ENCODE data around the gene SMTNL1.
"Not testable (repeated sequence)": the region's sequence is repeated elsewhere in the genome, so short reads cannot be mapped to it uniquely, and the experiment has no call there.

Gene SMTNL1

DNA sequence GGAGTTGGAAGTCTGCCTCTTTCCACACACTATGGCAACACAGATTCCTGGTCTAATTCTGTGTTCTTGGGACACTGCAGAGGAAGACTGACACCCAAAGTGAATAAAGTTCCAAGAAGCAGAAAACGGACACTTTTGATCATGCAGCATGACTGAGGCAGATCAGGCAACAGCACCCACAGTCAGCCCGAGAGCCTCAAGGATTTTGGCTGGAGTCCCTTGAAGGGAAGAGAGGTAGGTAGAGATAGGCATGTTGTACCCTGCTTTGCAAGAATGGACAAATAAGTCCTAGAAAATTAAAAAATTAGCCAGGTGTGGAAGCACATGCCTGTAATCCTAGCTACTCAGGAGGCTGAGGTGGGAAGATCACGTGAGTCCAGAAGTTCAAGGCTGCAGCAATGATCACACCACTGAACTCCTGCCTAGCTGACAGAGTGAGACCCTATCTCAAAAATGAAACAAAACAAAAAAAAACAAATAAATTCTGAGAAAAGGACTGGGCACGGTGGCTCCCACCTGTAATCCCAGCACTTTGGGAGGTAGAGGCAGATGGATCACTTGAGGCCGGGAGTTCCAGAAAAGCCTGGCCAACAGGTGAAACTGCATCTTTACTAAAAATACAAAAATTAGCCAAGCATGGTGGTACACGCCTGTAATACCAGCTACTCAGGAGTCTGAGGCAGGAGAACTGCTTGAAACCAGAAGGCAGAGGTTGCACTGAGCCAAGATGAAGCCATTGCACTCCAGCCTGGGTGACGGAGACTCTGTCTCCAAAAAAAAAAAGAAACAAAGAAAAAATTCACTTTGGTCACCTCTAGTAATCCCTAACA, 28.8 kb upstream of the SMTNL1 start:
- no peak for DNase-seq (ENCODE audit: low spot score)

DNA sequence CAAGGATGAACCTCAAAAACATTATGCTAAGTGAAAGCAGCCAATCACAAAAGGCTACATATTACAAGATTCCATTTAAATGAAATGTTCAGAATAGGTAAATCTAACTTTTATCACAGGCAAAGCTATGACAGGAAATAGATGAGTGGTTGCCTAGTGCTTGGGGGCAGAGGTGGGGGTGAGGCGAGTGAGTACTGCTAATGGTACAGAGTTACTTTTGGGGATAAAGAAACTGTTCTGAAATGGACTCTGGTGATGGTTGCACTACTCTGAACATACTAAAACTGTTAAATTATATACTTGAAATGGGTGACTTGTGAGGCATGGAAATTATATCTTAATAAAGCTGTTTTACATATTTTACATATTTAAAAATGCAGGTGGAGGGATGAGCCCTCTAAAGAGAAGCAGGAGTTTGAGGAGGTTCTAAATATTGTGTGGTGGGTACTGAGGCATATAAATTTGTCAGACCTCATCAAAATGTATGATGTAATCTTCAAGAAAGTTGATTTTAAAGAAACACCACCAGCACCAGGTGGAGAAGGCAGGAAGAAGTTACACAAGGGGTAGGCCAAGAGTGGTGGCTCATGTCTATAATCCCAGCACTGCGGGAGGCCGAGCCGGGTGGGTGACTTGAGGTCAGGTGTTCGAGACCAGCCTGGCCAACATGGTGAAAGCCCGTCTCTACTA, 25.5 kb upstream of the SMTNL1 start:
- DNase-seq (ENCODE audit: low spot score): no peak

GRCh38 chr11:57512646-57513451, 24.5 kb upstream of the SMTNL1 start:
- DNase-seq (ENCODE audit: low spot score): no peak

DNA sequence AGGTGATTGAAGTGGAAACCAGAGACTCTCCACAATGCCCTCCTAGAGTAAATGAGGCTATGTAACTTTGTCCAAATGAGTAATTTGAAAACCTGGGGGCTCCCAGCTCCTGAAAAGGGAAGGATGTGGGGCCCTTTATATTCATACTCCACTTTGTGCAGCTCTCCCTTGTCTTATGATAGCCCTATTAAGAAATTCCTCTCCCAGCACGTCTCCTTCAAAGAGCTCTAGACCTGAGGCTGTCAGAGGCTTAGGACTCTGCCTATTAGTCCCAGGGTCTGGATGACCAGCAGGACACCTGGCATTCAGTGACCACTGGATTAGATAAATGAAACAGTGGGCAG, 24.0 kb upstream of the SMTNL1 start:
- DNase-seq (ENCODE audit: low spot score): no peak

DNA sequence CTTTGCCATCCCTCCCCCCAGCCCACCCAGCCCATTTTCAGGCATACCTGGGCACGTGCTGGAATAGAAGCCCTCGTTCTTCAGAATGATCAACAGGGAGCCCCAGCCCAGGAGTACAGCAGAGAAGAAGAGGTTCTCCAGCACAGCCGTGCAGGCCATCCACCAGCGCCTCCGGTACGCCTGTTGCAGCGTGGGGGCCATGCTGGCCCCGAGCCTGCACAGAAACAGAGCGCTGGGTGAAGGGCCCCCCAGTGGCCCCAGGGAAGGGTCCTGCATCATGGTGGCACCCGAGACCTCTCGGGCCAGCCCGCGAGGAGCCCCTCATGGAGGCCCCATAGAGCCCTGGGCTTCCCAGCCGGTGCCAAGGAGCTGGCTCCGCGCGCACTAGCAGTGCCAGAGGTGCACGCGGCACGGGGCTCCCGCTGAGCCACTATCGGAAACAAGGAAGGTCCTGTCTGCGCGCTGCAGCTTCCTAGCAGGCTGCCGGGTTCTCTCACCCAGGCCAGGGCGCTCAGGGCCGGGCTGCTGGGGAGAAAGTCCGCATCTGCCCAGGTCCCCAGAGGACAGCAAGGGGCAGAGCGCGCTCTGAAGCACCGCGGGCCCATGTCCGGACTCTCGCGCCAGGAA, 23.4 kb upstream of the SMTNL1 start:
- peak; percentile 86 for DNase-seq (ENCODE audit: low spot score)

- peak; percentile 98 for DNase-seq (ENCODE audit: low spot score)
Observed at GRCh38 chr11:57514538-57515331, 22.7 kb upstream of the SMTNL1 start.

DNA sequence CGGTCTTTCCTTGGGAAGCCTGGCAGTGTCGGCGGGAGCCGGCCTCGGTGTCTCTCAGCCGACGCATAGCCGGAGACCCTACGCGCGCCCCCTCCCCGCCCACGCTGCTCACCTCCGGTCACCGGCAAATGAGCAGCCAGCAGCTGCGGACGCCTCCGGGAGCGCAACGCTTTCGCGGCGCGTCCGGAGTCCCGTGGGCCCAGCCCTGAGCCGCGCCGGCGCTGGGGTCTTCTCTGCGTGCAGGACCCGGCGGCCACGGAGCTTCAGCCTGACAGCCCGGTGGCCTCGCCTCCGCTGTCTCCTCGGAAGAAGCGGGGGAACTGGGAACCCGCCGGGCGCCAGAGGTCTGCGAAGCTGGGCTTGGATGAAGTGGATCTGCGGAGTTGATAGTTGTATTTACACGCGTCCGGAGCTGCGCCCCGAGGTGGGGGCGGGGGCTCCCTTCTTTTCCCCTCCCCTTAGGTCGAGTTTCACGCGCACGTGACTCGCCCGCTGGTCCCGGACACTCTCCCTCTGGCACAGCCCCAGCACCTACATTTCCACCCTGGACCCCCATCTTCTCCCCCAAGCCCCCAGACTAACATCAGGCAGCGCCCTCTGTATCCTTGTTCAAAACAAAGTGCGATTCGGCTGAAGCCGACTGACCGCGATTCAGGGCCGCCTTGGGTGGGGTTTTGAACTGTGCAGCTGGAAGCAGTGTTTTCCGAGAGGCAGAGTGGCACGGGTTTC, 21.9 kb upstream of the SMTNL1 start, which contains the start of gene SLC43A1:
Gene SLC43A1, minus strand, starts transcription at position 371 of the 729 bp plus-strand sequence. CDS start 1,591 bp downstream, outside the sequence.
- peak; percentile 99 for DNase-seq (ENCODE audit: low spot score)

DNA sequence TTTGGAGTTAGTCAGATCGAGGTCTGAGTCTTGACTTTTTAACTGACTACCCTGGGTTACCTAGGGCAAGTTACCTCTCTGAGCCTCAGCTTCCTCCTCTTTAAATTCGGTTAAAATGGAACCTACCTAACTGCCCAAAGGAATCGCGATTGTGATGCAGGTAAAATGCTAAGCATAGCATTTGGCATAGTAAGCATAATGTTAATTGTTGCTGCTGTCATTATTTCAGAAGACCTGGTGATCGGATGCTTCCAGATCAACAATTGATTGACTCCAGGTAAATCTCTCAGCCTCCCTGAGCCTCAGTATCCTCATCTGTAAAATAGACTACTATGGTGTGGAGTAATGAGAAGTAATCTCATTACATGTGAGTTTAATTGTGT, 21.3 kb upstream of the SMTNL1 start:
- DNase-seq (ENCODE audit: low spot score): no peak

GRCh38 chr11:57521116-57521515, 16.3 kb upstream of the SMTNL1 start:
- no peak for DNase-seq (ENCODE audit: low spot score)

DNA sequence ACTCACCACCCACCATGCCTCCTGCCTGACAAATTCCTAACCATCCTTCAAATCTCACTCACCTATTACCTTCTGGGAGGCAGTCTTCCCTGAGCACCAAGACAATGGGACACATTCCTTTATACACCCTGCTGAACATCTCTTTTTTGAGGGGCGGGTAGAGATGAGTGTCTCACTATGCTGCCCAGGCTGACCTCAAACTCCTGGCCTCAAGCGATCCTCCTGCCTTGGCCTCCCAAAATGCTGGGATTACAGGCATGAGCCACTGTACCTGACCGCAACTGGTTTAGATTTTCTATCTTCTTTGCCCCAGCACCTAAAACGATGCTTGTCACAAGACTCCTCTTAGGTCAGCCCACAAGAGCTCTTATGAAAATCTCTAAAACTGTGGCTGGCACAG, 14.0 kb upstream of the SMTNL1 start:
- no peak for DNase-seq (ENCODE audit: low spot score)

- DNase-seq (ENCODE audit: low spot score): peak; percentile 87
Observed at GRCh38 chr11:57527056-57527631, 10.3 kb upstream of the SMTNL1 start.

DNA sequence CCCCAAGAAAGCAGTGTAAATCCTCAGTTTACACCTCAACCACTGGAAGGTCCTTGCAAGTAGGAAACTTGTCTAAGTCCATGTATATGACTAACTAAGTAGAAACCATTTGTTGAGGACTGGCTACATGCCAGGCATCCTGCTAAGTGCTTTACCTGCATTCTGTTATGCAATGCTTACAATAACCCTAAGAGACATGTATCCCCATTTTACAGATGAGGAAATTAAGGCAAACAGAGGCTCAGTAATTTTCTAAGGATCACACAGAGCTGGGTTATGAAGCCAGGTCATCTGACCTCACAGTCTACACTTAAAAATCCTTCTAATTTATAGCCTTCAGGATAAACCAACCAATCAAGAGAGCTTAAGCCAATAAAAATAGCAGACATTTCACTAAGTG, 8.4 kb upstream of the SMTNL1 start:
- DNase-seq (ENCODE audit: low spot score): no peak

DNA sequence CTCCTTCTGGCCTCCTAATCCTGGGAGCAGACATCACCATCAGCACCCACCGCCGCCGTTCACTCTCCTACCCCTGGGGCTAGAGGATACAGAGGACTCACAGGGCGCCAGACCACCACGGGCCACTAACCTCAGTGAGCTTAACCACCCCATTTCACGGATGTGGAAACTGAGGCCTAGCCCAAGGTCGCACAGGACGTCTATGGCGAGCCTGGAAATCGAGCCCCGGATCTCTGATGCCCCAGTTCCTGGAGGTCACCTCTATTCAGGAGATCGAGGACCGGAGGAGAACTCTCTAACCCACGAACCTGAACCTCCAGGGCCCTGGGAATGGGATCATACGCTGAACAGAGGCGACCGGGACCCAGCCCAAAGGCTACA, 7.2 kb upstream of the SMTNL1 start:
- no peak for DNase-seq (ENCODE audit: low spot score)

DNA sequence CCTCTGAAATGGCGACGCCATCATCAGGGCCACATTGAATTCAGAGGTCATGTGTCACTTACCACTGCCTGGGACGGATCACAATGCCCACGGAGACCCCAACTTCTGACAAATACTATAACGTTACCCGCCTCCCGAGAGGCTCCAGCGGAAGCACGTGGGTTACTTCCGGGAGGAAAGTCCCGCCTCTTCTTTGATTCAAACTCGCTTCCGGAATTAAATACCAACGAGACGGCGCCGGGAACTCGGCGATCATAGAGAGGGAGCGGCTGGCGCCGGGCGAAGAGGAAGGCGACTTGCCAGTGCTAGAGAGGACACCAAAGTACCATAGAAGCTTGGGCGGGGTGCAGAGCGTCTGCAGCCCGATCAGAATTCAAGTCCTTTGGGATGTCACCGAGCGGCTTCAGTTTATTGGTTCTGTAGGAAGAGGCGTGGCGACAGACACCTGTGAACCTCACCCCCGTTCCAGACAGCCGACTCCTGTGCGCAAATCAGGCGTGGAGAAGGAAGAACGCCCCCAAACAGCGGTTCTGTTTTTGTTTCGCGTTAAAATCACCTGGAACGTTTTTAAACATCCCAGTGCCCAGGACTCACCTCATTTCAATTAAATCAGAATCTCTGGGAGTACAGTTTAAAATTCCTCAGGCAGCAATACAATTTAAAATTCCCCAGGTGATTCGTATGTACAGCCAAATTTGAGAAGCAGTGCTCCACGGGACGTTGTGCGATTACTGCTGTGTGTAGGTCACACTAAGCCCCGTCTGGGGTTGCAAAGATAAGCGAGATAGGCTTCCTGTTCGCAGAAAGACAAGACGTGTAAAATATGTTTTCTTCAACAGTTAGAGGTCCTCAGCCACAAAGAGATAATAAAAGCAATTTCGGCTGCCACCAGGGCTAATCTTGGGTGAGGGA, 6.5 kb upstream of the SMTNL1 start, which contains the start of gene TIMM10:
Gene TIMM10, minus strand, starts transcription at position 159 of the 912 bp plus-strand sequence. CDS start 565 bp downstream, outside the sequence.
- DNase-seq (ENCODE audit: low spot score): peak; percentile 100

DNA sequence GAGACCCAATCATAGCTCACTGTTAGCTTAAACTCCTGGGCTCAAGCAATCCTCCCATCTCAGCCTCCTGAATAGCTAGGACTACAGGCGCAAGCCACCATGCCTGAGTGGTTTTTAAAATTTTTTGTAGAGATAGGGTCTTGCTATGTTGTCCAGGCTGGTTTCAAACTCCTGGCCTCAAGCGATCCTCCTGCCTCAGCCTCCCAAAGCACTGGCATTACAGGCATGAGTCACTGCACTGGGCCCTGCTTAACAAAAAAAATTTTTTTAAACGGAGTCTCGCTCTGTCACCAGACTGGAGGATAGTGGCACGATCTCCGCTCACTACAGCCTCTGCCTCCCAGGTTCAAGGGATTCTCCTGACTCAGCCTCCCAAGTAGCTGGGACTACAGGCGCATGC, 2.9 kb upstream of the SMTNL1 start:
- not testable (repeated sequence) for DNase-seq (ENCODE audit: low spot score)

DNA sequence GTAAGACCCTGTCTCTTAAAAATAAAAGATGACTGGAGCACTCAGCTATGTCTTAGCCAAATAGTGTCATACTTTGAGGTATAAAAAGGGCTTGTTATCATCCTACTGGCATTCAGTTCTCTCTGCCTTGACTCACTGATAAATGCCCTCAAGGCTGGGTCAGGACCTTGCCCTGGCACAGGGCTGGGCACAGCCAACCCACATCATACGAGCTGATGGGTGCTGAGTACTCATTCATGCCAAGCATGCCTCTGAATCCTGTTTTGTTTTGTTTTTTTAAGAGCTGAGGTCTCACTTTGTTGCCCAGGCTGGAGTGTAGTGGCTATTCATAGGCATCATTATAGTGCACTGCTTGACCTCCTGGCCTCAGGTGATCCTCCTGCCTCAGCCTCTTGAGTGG, 1.9 kb downstream of the SMTNL1 start:
- no peak for DNase-seq (ENCODE audit: low spot score)

DNA sequence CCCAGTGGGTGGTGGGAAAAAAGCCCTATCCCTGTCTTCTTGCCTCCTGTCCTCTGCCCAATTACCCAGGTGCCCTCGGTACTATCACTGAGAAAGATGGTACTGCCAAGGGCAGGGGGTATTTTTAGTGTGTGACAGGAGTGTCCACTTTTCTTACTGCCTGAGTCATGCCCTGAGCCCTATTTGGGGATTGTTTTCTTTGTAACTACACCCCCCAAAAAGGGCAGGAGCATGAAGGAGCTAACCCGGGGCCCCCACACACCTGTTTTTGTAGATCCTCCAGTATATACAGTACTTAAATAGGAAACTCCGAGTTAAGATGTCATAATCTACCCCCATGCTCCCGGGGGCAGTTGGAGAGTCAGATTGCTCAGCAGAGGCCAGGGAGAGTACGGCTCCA, 3.8 kb downstream of the SMTNL1 start:
- DNase-seq (ENCODE audit: low spot score): no peak

DNA sequence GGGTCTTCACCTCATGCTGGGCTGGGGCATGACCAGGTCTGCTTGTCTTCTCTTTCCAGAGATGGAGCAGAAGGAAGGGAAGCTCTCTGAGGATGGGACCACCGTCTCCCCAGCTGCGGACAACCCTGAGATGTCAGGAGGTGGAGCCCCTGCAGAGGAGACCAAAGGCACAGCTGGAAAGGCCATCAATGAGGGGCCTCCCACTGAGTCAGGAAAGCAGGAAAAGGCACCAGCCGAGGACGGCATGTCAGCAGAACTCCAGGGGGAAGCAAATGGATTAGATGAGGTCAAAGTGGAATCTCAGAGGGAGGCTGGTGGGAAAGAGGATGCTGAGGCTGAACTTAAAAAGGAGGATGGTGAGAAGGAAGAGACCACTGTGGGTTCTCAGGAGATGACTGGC, 5.2 kb downstream of the SMTNL1 start:
- no peak for DNase-seq (ENCODE audit: low spot score)

DNA sequence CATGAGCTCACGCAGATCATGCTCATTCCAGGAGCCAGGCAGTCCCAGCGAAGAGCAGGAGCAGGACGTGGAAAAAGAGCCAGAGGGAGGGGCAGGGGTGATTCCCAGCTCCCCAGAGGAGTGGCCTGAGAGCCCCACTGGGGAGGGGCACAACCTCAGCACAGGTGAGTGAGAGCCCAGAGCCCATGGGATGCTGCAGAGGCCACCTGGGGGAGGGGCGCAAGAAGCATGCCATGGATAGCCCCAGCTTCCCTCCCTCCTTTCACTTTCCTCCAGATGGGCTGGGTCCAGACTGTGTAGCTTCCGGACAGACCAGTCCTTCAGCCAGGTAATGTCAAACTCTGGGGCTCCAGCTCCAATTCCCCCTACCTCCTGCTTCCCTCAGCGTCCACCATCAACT, 6.2 kb downstream of the SMTNL1 start:
- no peak for DNase-seq (ENCODE audit: low spot score)

Data from HuH-7 (cell line).